ENCODE measurements around the gene CLEC16A. TPM values are rescaled to one million over a fixed set of nuclear protein-coding genes. Genes with fewer than 3 reads are reported as not detected.

Gene CLEC16A
- total RNA-seq, 1 donor from 2014 or later, result 57.6 TPM

DNA sequence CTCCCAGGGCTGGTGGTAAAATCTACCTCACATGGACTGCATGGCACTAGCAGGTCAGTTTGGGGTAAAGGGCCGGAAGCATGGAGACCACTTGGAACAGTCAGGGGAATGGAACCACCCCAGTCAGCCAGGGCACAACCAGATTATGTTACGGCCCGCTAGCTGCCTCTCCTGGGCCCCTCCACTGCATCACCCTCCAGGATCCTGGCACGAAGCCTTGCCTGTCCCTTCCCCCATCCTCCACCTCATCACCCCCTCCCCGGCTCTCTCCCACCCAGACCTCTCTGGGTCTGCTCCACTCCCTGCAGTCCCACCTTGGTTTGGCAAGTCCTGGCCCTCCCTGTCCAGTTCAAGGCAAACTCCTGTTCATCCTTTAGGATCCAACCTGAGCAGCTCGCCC lies 91.7 kb downstream of the CLEC16A start:
- H3K4me3 Mint-ChIP-seq, result no peak overlapping the region
- TF ChIP-seq, protein P1, sequence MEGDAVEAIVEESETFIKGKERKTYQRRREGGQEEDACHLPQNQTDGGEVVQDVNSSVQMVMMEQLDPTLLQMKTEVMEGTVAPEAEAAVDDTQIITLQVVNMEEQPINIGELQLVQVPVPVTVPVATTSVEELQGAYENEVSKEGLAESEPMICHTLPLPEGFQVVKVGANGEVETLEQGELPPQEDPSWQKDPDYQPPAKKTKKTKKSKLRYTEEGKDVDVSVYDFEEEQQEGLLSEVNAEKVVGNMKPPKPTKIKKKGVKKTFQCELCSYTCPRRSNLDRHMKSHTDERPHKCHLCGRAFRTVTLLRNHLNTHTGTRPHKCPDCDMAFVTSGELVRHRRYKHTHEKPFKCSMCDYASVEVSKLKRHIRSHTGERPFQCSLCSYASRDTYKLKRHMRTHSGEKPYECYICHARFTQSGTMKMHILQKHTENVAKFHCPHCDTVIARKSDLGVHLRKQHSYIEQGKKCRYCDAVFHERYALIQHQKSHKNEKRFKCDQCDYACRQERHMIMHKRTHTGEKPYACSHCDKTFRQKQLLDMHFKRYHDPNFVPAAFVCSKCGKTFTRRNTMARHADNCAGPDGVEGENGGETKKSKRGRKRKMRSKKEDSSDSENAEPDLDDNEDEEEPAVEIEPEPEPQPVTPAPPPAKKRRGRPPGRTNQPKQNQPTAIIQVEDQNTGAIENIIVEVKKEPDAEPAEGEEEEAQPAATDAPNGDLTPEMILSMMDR (IDR thresholded peaks at IDR 0.05), result no peak
- H3K27ac Mint-ChIP-seq, result no peak overlapping the region
- no peak for ATAC-seq (ENCODE audit: low read depth)
- ChIA-PET POLR2A (interaction anchor here (0.7 to 1.1 kb wide), 4 partner anchors 52 to 220 kb away, joined by 4 to 11 read pairs (median 5); partner anchors contain the start of gene SOCS1), CTCF (no interaction called here)
- no peaks in the 10 kb centered on the region for H3K9me3 Mint-ChIP-seq
- peaks cover 89% of the 10 kb centered on the region for H3K36me3 Mint-ChIP-seq (ENCODE audit: low read depth)
- no peak for DNase-seq
- no peaks in the 10 kb centered on the region for H3K27me3 Mint-ChIP-seq
- no peaks in the 10 kb centered on the region for H3K4me1 Mint-ChIP-seq
- intact Hi-C loops (cut with micrococcal nuclease), result no loop called here

DNA sequence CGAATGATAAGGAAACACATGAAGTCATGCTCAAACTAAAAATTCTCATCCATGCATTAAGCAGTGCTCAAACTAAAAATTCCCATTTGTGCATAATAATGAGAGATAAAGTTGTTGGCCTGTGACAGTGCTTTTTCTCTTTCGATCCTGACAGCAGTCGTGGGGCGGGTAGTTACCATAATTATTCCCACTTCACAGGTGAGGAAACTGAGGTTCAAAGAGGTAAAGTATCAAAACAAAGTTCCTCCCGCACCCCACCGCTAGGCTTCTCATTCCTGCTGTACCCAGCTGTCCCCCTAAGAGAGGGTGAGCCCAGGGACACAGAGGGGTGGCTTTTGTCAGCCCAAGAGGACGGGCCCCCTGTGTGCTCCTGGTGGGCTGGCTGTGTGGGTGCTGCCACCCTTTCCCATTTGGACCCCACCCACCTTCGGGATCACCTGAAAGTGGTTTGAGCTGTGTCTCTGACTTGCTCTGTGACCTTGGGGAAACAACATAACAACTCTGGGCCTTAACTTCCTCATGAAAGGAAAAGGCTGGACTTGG lies 92.6 kb downstream of the CLEC16A start:
- H3K36me3 Mint-ChIP-seq (ENCODE audit: low read depth), result peaks cover 89% of the 10 kb centered on the region
- intact Hi-C loops (cut with micrococcal nuclease), result no loop called here
- H3K4me3 Mint-ChIP-seq, result no peak overlapping the region
- DNase-seq (no peak), ATAC-seq (ENCODE audit: low read depth) (no peak)
- no peaks in the 10 kb centered on the region for H3K4me1 Mint-ChIP-seq
- no peaks in the 10 kb centered on the region for H3K27me3 Mint-ChIP-seq
- TF ChIP-seq, protein P1 (IDR thresholded peaks at IDR 0.05), result no peak
- H3K9me3 Mint-ChIP-seq, result no peaks in the 10 kb centered on the region
- H3K27ac Mint-ChIP-seq, result no peak overlapping the region
- ChIA-PET CTCF (no interaction called here), POLR2A (interaction anchor here (0.7 to 1.1 kb wide), 4 partner anchors 51 to 807 kb away, joined by 4 to 11 read pairs (median 4); partner anchors contain the start of gene SOCS1)

DNA sequence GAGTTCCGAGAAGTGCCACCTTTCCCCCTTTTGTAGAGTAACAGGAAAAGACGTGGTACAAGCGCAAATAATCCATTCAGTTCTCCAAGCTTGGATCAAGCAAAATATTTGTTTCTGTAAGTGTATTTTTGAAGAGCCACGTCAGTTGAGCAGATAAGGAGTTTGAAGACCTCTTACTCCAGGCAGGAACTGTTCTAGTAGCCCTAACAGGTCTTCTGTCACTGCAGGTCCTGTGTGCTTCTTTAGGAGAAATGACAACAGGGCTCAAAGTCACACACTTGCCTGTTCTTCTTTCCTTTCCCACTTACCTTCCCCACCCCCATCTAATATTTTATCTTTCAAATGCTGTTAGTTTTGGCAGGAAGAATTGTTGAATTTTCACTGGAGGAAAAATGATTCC lies 93.9 kb downstream of the CLEC16A start:
- POLR2A ChIA-PET, result interaction anchor here (1.2 kb wide), 1 partner anchor 218 kb away, joined by 3 read pairs; the partner anchor contains the start of gene SOCS1
- peaks cover 84% of the 10 kb centered on the region for H3K36me3 Mint-ChIP-seq (ENCODE audit: low read depth)
- H3K4me3 Mint-ChIP-seq, result no peak overlapping the region
- no peaks in the 10 kb centered on the region for H3K9me3 Mint-ChIP-seq
- ATAC-seq (ENCODE audit: low read depth) (no peak), DNase-seq (no peak)
- intact Hi-C loops (cut with micrococcal nuclease), result no loop called here
- H3K27me3 Mint-ChIP-seq, result no peaks in the 10 kb centered on the region
- H3K27ac Mint-ChIP-seq, result no peak overlapping the region
- TF ChIP-seq, protein P1 (IDR thresholded peaks at IDR 0.05), result no peak
- CTCF ChIA-PET, result no interaction called here
- no peaks in the 10 kb centered on the region for H3K4me1 Mint-ChIP-seq

DNA sequence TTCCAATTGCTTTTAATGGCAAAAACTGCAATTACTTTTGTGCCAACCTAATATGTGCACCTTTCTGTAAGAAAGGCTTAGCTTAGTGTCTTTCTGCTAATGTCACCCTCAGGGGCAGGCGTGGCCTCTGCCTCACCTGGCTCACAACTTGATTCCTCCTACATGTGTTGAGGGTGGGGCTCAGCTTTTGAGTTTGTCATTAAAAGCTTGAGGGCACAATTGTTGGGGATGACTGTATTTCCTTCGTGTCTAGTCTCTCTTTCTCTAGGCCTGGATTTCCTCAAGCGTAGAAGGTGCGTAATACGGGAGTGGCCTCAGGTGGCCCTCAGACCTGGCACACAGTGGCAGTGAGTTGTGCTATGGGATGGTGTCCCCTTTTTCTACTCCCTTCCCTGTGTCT lies 94.4 kb downstream of the CLEC16A start:
- H3K4me1 Mint-ChIP-seq, result no peaks in the 10 kb centered on the region
- ATAC-seq (ENCODE audit: low read depth) (no peak), DNase-seq (no peak)
- no peaks in the 10 kb centered on the region for H3K27me3 Mint-ChIP-seq
- H3K27ac Mint-ChIP-seq, result peak overlapping the region; percentile 41
- intact Hi-C loops (cut with micrococcal nuclease), result no loop called here
- TF ChIP-seq, protein P1 (IDR thresholded peaks at IDR 0.05), result no peak
- no peaks in the 10 kb centered on the region for H3K9me3 Mint-ChIP-seq
- POLR2A ChIA-PET, result interaction anchor here (1.2 kb wide), 1 partner anchor 217 kb away, joined by 3 read pairs; the partner anchor contains the start of gene SOCS1
- peaks cover 84% of the 10 kb centered on the region for H3K36me3 Mint-ChIP-seq (ENCODE audit: low read depth)
- H3K4me3 Mint-ChIP-seq, result no peak overlapping the region
- CTCF ChIA-PET, result no interaction called here

DNA sequence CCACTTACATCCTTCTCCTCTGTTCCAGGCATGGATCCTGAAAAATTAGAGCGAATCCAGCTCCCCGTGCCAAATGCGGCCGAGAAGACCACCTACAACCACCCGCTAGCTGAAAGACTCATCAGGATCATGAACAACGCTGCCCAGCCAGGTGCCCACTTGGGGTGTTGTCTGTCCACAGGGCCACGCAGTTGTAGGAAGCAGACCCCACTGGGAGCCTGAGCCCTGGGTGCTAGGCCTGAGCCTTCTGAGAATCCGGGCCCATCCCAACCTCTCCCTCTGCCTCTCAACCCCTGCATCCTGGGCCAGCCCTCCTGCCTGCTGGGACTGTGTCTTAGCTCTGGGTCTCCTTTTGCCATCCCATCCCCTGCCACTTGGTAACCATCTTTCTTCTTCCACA lies 95.4 kb downstream of the CLEC16A start:
- TF ChIP-seq, protein P1 (IDR thresholded peaks at IDR 0.05), result no peak
- POLR2A ChIA-PET, result interaction anchor here (1.2 kb wide), 1 partner anchor 216 kb away, joined by 3 read pairs; the partner anchor contains the start of gene SOCS1

More for the DNA sequence above, 95.4 kb downstream of the CLEC16A start:
- no peak overlapping the region for H3K27ac Mint-ChIP-seq
- ATAC-seq (ENCODE audit: low read depth) (no peak), DNase-seq (no peak)
- H3K4me3 Mint-ChIP-seq, result no peak overlapping the region
- no peaks in the 10 kb centered on the region for H3K4me1 Mint-ChIP-seq
- no peaks in the 10 kb centered on the region for H3K27me3 Mint-ChIP-seq
- peaks cover 80% of the 10 kb centered on the region for H3K36me3 Mint-ChIP-seq (ENCODE audit: low read depth)
- no peaks in the 10 kb centered on the region for H3K9me3 Mint-ChIP-seq
- CTCF ChIA-PET, result no interaction called here
- intact Hi-C loops (cut with micrococcal nuclease), result loop anchor here (5.0 kb wide), 1 partner anchor 37 kb away; no protein-coding TSS in a partner anchor
